ENCODE data around the gene PDLIM7. TPM values are rescaled to one million over a fixed set of nuclear protein-coding genes. Genes with fewer than 3 reads are reported as not detected.

The PDLIM7 gene
- total and polyA plus RNA-seq, 10 of the 15 experiments (the other 5 are each of a cell fraction or from before 2014, with no cell fraction given) = 0.82 to 36.6 (median 19.3) TPM

- TF ChIP-seq ZNF592 (IDR thresholded peaks at IDR 0.05) = 0 out of 2 replicates have a peak, but pooled peaks have one; percentile 36
- TF ChIP-seq HDAC6 (IDR thresholded peaks at IDR 0.05; ENCODE audit: unreplicated experiment) = no peak
- no peak for TF ChIP-seq EZH2 (IDR thresholded peaks at IDR 0.05; ENCODE audit: borderline replicate concordance, control insufficient read depth, low read depth, low read length)
- TF ChIP-seq ATF2 (IDR thresholded peaks at IDR 0.05; ENCODE audit: low read length) = no peak
- no peak for TF ChIP-seq REST (IDR thresholded peaks at IDR 0.05; ENCODE audit: low read depth, low read length)
- no peak for TF ChIP-seq ELK1 (IDR thresholded peaks at IDR 0.05; ENCODE audit: low read depth, low read length)
- TF ChIP-seq ZBTB11 (CRISPR knock-in tag; IDR thresholded peaks at IDR 0.05) = no peak
- TF ChIP-seq MEF2B (IDR thresholded peaks at IDR 0.05; ENCODE audit: partially characterized antibody, poor library complexity, severe bottlenecking) = no peak
- 0 out of 2 replicates have a peak, but pooled peaks have one; percentile 14 for TF ChIP-seq NRF1 (conservative IDR thresholded peaks at IDR 0.05; ENCODE audit: low read depth, low read length)
- 0 out of 2 replicates have a peak, but pooled peaks have one; percentile 3 for TF ChIP-seq GATAD2B (conservative IDR thresholded peaks at IDR 0.05; ENCODE audit: low read depth)
- TF ChIP-seq JUNB (IDR thresholded peaks at IDR 0.05) = no peak
- TF ChIP-seq RELA (IDR thresholded peaks at IDR 0.05; ENCODE audit: borderline replicate concordance, partially characterized antibody) = no peak
- no peak for TF ChIP-seq USF2 (IDR thresholded peaks at IDR 0.05; ENCODE audit: borderline replicate concordance, low read depth, low read length)
These were observed 12.1 kb upstream of the PDLIM7 start, which contains the start of gene DOK3 (continued) for GRCh38 chr5:177509381-177509951.

All from GM12878 (cell line).